ENCODE data around the gene GALNT7. TPM values are rescaled to one million over a fixed set of nuclear protein-coding genes. Genes with fewer than 3 reads are reported as not detected.

GALNT7 gene
- total RNA-seq, 1 donor from 2014 or later: 63.9 TPM

- TF ChIP-seq CTCF (conservative IDR thresholded peaks at IDR 0.05): no peak
- H3K27ac Mint-ChIP-seq: no peak overlapping the region
- peaks cover 16% of the 10 kb centered on the region for H3K36me3 Mint-ChIP-seq
These were observed 113.0 kb downstream of the GALNT7 start for GRCh38 chr4:173281406-173282255.

GRCh38 chr4:173282256-173282562, 113.6 kb downstream of the GALNT7 start:
- TF ChIP-seq CTCF (conservative IDR thresholded peaks at IDR 0.05): no peak
- peaks cover 16% of the 10 kb centered on the region for H3K36me3 Mint-ChIP-seq
- no peak for DNase-seq (ENCODE audit: extremely low spot score, unreplicated experiment)
- H3K4me1 Mint-ChIP-seq (ENCODE audit: unreplicated experiment): peaks cover 11% of the 10 kb centered on the region
- H3K27ac Mint-ChIP-seq: no peak overlapping the region
- no peak overlapping the region for H3K4me3 Mint-ChIP-seq
- peaks cover 6% of the 10 kb centered on the region for H3K9me3 Mint-ChIP-seq
- no peaks in the 10 kb centered on the region for H3K27me3 Mint-ChIP-seq

More at GRCh38 chr4:173281406-173282255, 113.0 kb downstream of the GALNT7 start:
- Mint-ChIP-seq H3K9me3 (peaks cover 6% of the 10 kb centered on the region), H3K27me3 (no peaks in the 10 kb centered on the region), H3K4me1 (ENCODE audit: unreplicated experiment) (peaks cover 11% of the 10 kb centered on the region), H3K4me3 (no peak overlapping the region)
- no peak for DNase-seq (ENCODE audit: extremely low spot score, unreplicated experiment)

- Mint-ChIP-seq H3K4me3 (no peak overlapping the region), H3K27ac (no peak overlapping the region)
These were observed 114.0 kb downstream of the GALNT7 start for GRCh38 chr4:173282626-173283025.

DNA sequence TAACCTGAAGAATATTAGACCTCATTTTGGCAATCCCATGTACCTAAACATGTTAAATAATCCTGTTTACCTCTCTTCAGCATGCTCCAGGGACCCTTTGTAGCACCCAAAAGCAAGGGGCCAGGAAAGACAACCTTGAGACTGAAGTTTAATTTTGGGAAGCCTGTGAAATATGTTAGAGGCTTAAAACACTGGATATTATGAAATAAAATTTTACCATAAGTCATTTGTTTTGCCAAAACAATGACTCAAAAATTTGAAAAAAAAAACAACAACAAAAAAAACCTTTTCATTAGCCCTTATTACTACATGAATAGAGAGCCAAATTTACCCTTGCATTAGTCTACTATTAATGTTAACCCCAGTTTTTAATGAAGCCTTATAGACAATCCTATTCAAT, 115.9 kb downstream of the GALNT7 start:
- peaks cover 10% of the 10 kb centered on the region for H3K9me3 Mint-ChIP-seq
- no peak for TF ChIP-seq CTCF (conservative IDR thresholded peaks at IDR 0.05)
- H3K4me3 Mint-ChIP-seq: no peak overlapping the region
- no peak overlapping the region for H3K27ac Mint-ChIP-seq
- DNase-seq (ENCODE audit: extremely low spot score, unreplicated experiment): no peak
- no peaks in the 10 kb centered on the region for H3K27me3 Mint-ChIP-seq
- peaks cover 16% of the 10 kb centered on the region for H3K36me3 Mint-ChIP-seq
- peaks cover 11% of the 10 kb centered on the region for H3K4me1 Mint-ChIP-seq (ENCODE audit: unreplicated experiment)

More at GRCh38 chr4:173282626-173283025, 114.0 kb downstream of the GALNT7 start:
- H3K36me3 Mint-ChIP-seq: peaks cover 16% of the 10 kb centered on the region
- H3K27me3 Mint-ChIP-seq: no peaks in the 10 kb centered on the region
- TF ChIP-seq CTCF (conservative IDR thresholded peaks at IDR 0.05): no peak
- DNase-seq (ENCODE audit: extremely low spot score, unreplicated experiment): no peak
- H3K9me3 Mint-ChIP-seq: peaks cover 6% of the 10 kb centered on the region
- peaks cover 7% of the 10 kb centered on the region for H3K4me1 Mint-ChIP-seq (ENCODE audit: unreplicated experiment)

DNA sequence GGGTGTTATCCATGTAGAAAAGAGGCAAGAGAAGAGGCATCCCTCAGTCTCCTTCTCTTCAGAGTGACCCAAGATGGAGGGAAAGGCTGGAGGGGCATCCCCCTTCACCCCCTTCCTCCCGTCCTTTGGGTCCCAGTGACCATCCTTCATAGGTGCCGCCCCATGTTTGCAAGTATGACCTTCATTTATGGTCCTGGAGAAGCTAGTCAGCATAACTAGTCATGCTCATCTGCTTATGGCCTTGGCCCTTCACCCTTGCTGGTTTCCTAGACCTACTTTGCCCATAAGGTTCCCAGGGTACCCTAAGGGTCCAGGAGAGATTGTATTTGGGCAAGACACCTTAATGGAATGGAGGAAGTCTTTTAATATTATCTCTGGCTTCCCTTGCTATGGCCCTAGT, 118.9 kb downstream of the GALNT7 start:
- Mint-ChIP-seq H3K9me3 (peaks cover 10% of the 10 kb centered on the region), H3K36me3 (peaks cover 13% of the 10 kb centered on the region), H3K4me3 (no peak overlapping the region)

More for the DNA sequence above, 118.9 kb downstream of the GALNT7 start:
- Mint-ChIP-seq H3K27me3 (no peaks in the 10 kb centered on the region), H3K27ac (no peak overlapping the region), H3K4me1 (ENCODE audit: unreplicated experiment) (peaks cover 14% of the 10 kb centered on the region)
- no peak for TF ChIP-seq CTCF (conservative IDR thresholded peaks at IDR 0.05)
- DNase-seq (ENCODE audit: extremely low spot score, unreplicated experiment): no peak

Data from type B pancreatic cell (in vitro differentiated cells).